GM12878 (cell line): ENCODE data around the gene RASGRF2. TPM values are rescaled to one million over a fixed set of nuclear protein-coding genes. Genes with fewer than 3 reads are reported as not detected.

Experiments
- ATAC-seq: fragments of 200-7000 bp; cut with Tn5 transposase; 3 replicates; pipeline ENCODE4 v1.9.1; 2020; ENCODE audit warnings: mild to moderate bottlenecking, moderate library complexity
- BruUV-seq: library from RNA; stranded (reverse); fragments of 400-500 nt; replicated peaks from 2 replicates; lab custom pipeline; 2021; lab: Mats Ljungman, UMichigan
- CTCF ChIA-PET: fragments of 300-600 bp; sonication (Branson Sonifier 250); formaldehyde crosslinking; extraction: SDS; loops from one replicate; lab custom pipeline; 2021; ENCODE audit warnings: inconsistent platforms; lab: Yijun Ruan, JAX
- POLR2A ChIA-PET: fragments of 350-600 bp; formaldehyde crosslinking; extraction: SDS; loops from one replicate; lab custom pipeline; 2021; ENCODE audit warnings: inconsistent platforms; lab: Charles Lee
- RAD21 ChIA-PET: fragments of 300-600 bp; sonication (Branson Sonifier 250); formaldehyde crosslinking; loops from one replicate; lab custom pipeline; 2023; ENCODE audit warnings: antibody characterized with exemption; ENCODE audit not compliant: unreplicated experiment; lab: Charles Lee
- SMC1A ChIA-PET: fragments of 300-600 bp; sonication (Branson Sonifier 250); formaldehyde crosslinking; loops from one replicate; lab custom pipeline; 2023; ENCODE audit not compliant: unreplicated experiment, uncharacterized antibody; lab: Charles Lee
- DNase-seq: peaks from one replicate; pipeline ENCODE4 v3.0.0-alpha.2; 2011; ENCODE audit warnings: low read depth, low spot score
- FAIRE-seq: peaks from 3 replicates; lab custom pipeline; 2011; peaks lifted over from hg19 to GRCh38; lab: Jason Lieb, UNC
- H2AFZ ChIP-seq: 2 replicates; pipeline ENCODE4 v1.6.0; 2011; ENCODE audit warnings: low read depth, low read length, control low read depth; ENCODE audit not compliant: control insufficient read depth
- H3K27ac ChIP-seq: 2 replicates; pipeline ENCODE4 v1.5.1; 2011; ENCODE audit warnings: control low read depth; ENCODE audit not compliant: control insufficient read depth, insufficient read depth
- H3K27me3 ChIP-seq, 2 experiments: replicated peaks in 1 of 2; 2 replicates each; pipeline versions ENCODE4 v1.6.0 to v1.6.1; 2011; ENCODE audit warnings: low read length in 1 of 2; ENCODE audit not compliant: control insufficient read depth in 2 of 2, insufficient read depth in 2 of 2
- H3K36me3 ChIP-seq, 2 experiments: 2 replicates each; pipeline ENCODE4 v1.5.1; 2011; ENCODE audit warnings: low read length in 1 of 2; ENCODE audit not compliant: control insufficient read depth in 2 of 2, insufficient read depth in 2 of 2
- H3K4me1 ChIP-seq: 2 replicates; pipeline ENCODE4 v1.6.1; 2011; ENCODE audit warnings: mild to moderate bottlenecking, low read length, moderate library complexity, mixed read lengths; ENCODE audit not compliant: control insufficient read depth, insufficient read depth
- H3K4me2 ChIP-seq: 2 replicates; pipeline ENCODE4 v1.6.0; 2011; ENCODE audit warnings: control low read depth; ENCODE audit not compliant: control insufficient read depth, insufficient read depth
- H3K4me3 ChIP-seq: fragments of 200-600 bp; sonication (generic); 2 replicates; pipeline ENCODE4 v1.5.1; 2016
- H3K79me2 ChIP-seq: 2 replicates; pipeline ENCODE4 v1.6.0; 2011; ENCODE audit warnings: low read length; ENCODE audit not compliant: control insufficient read depth, insufficient read depth
- H3K9ac ChIP-seq: 2 replicates; pipeline ENCODE4 v1.8.0; 2011; ENCODE audit warnings: low read length, control low read depth, mixed read lengths; ENCODE audit not compliant: control insufficient read depth, insufficient read depth
- H3K9me3 ChIP-seq: replicated peaks from 3 replicates; pipeline ENCODE4 v1.5.1; 2011; ENCODE audit warnings: mild to moderate bottlenecking, low read length; ENCODE audit not compliant: control insufficient read depth, insufficient read depth
- H4K20me1 ChIP-seq: 2 replicates; pipeline ENCODE4 v1.6.0; 2011; ENCODE audit not compliant: control insufficient read depth, insufficient read depth
- CEBPB ChIP-seq, 2 experiments: fragments of 150-350 bp in 1 of 2; IDR thresholded peaks; 2 replicates each; pipeline ENCODE4 v1.6.1; 2012 to 2014; ENCODE audit warnings: low read depth in 2 of 2, low read length in 2 of 2, borderline replicate concordance in 1 of 2, inconsistent platforms in 1 of 2
- CREM ChIP-seq: IDR thresholded peaks from 2 replicates; pipeline ENCODE4 v1.6.1; 2014; ENCODE audit warnings: antibody characterized with exemption, low read depth
- E2F4 ChIP-seq: IDR thresholded peaks from 2 replicates; pipeline ENCODE4 v1.6.1; 2012; ENCODE audit warnings: low read depth, low read length, improper control_type of control experiment
- ESRRA ChIP-seq: IDR thresholded peaks from 2 replicates; pipeline ENCODE4 v1.6.1; 2012; ENCODE audit warnings: mild to moderate bottlenecking, low read length, improper control_type of control experiment
- EZH2 ChIP-seq: IDR thresholded peaks from 2 replicates; pipeline ENCODE4 v1.6.1; 2012; ENCODE audit warnings: low read depth, mild to moderate bottlenecking, control low read depth, inconsistent platforms, low read length, borderline replicate concordance; ENCODE audit not compliant: control insufficient read depth
- FOS ChIP-seq: IDR thresholded peaks from 3 replicates; pipeline ENCODE4 v1.6.1; 2011; ENCODE audit warnings: borderline replicate concordance; ENCODE audit not compliant: insufficient read length; ENCODE audit errors: extremely low read depth
- JUNB ChIP-seq: IDR thresholded peaks from 2 replicates; pipeline ENCODE4 v1.6.1; 2016; ENCODE audit warnings: antibody characterized with exemption, mild to moderate bottlenecking
- LARP7 ChIP-seq: fragments of 450-650 bp; IDR thresholded peaks from 2 replicates; pipeline ENCODE4 v1.6.1; 2017; ENCODE audit warnings: mild to moderate bottlenecking
- MTA2 ChIP-seq: fragments of 450-650 bp; IDR thresholded peaks from 2 replicates; pipeline ENCODE4 v1.6.1; 2016; ENCODE audit warnings: low read depth, mild to moderate bottlenecking, moderate library complexity
- PAX5 ChIP-seq: IDR thresholded peaks from 2 replicates; pipeline ENCODE4 v1.6.1; 2011; ENCODE audit warnings: low read depth, low read length, borderline replicate concordance
- POLR2AphosphoS5 ChIP-seq: IDR thresholded peaks from 2 replicates; pipeline ENCODE4 v1.6.1; 2011; ENCODE audit warnings: mild to moderate bottlenecking, low read length, inconsistent platforms
- SIN3A ChIP-seq: IDR thresholded peaks from 2 replicates; pipeline ENCODE4 v1.6.1; 2012; ENCODE audit warnings: low read depth, low read length, improper control_type of control experiment
- SMARCA5 ChIP-seq: fragments of 450-650 bp; IDR thresholded peaks from 2 replicates; pipeline ENCODE4 v1.6.1; 2017; ENCODE audit warnings: mild to moderate bottlenecking
- SPI1 ChIP-seq: IDR thresholded peaks from 2 replicates; pipeline ENCODE4 v1.6.1; 2011; ENCODE audit warnings: low read depth, mild to moderate bottlenecking, low read length, moderate library complexity, borderline replicate concordance; ENCODE audit not compliant: insufficient read depth
- SUPT20H ChIP-seq: IDR thresholded peaks from 2 replicates; pipeline ENCODE4 v1.6.1; 2011; ENCODE audit warnings: low read depth, mild to moderate bottlenecking, low read length, moderate library complexity, borderline replicate concordance; ENCODE audit not compliant: control insufficient read depth
- TAF1 ChIP-seq: IDR thresholded peaks from 2 replicates; pipeline ENCODE4 v1.6.1; 2011; ENCODE audit warnings: mild to moderate bottlenecking, low read depth, low read length, borderline replicate concordance
- TCF3 ChIP-seq: IDR thresholded peaks from 2 replicates; pipeline ENCODE4 v1.6.1; 2012; ENCODE audit warnings: low read depth, mild to moderate bottlenecking, low read length, borderline replicate concordance; ENCODE audit not compliant: insufficient read depth
- WRNIP1 ChIP-seq: IDR thresholded peaks from 2 replicates; pipeline ENCODE4 v1.6.1; 2011; ENCODE audit warnings: low read depth, low read length, improper control_type of control experiment, borderline replicate concordance
- in situ Hi-C: fragments of 300-500 bp; cut with MboI; formaldehyde crosslinking; loops from 9 replicates; pipeline ENCODE4 v1.14.3; 2018; ENCODE audit warnings: mixed read lengths
- intact Hi-C: fragments of 100-400 bp; cut with micrococcal nuclease; formaldehyde crosslinking; loops from one replicate; pipeline ENCODE4 v1.14.2; 2022; ENCODE audit not compliant: unreplicated experiment
- polyA plus RNA-seq, 11 experiments: library from polyadenylated mRNA; depleted of rRNA in 4 of 11; unstranded in 6 of 11; stranded (reverse) in 5 of 11; fragments of >200 nt; fragmentation: Nextera tagmentation in 4 of 11; fragmentation: Illumina TruSeq in 1 of 11; extraction: Ambion mirVana in 4 of 11; extraction: Trizol in 1 of 11; gene quantifications; 1 replicate in 1 of 11; 2 replicates in 10 of 11; pipeline versions ENCODE4 v1.2.1 to v1.2.3, GENCODE V29; 2011 to 2016; ENCODE audit warnings: inconsistent platforms in 2 of 11, missing spikeins in 2 of 11, low read depth in 1 of 11
- total RNA-seq, 4 experiments: library from RNA; depleted of rRNA in 3 of 4; stranded (reverse); fragments of >200 nt in 3 of 4; fragmentation: Illumina TruSeq in 1 of 4; extraction: Trizol in 1 of 4; gene quantifications; 2 replicates each; pipeline versions ENCODE4 v1.2.1 to v1.2.3, GENCODE V29; 2013 to 2021

RASGRF2 gene
- total and polyA plus RNA-seq, 10 of the 15 experiments (the other 5 are each of a cell fraction or from before 2014, with no cell fraction given), result 0.05 to 0.24 (median 0.07) TPM

- no peak overlapping the region for H3K4me2 ChIP-seq
- H3K36me3 ChIP-seq, result no peaks in the 10 kb centered on the region
- POLR2A ChIA-PET, result no interaction called here
- no peak overlapping the region for H3K9ac ChIP-seq
- H3K9me3 ChIP-seq, result no peaks in the 10 kb centered on the region
- no peak overlapping the region for H3K27ac ChIP-seq
- H3K4me3 ChIP-seq, result no peak overlapping the region
- DNase-seq (no peak), FAIRE-seq (no peak), ATAC-seq (no peak)
- BruUV-seq, result no TSS peak
- in situ Hi-C loops, result no loop called here
- RAD21 ChIA-PET, result no interaction called here
- H4K20me1 ChIP-seq, result no peaks in the 10 kb centered on the region
- TF ChIP-seq MTA2, result no peak
- no peak for TF ChIP-seq SPI1
- no peak for TF ChIP-seq LARP7
- TF ChIP-seq SIN3A, result no peak
- TF ChIP-seq CREM, result no peak
- no peak for TF ChIP-seq ESRRA
- TF ChIP-seq EZH2, result no peak
- no peak for TF ChIP-seq TAF1
- no peak for TF ChIP-seq SUPT20H
- no peak for TF ChIP-seq FOS
- no peak for TF ChIP-seq JUNB
- no peak for TF ChIP-seq CEBPB (IDR thresholded peaks at IDR 0.05; ENCODE audit: borderline replicate concordance in 1 of 2, low read depth in 2 of 2, low read length in 2 of 2)
- no peak for TF ChIP-seq TCF3
- no peak for TF ChIP-seq SMARCA5
- TF ChIP-seq E2F4, result no peak
- no peak for TF ChIP-seq PAX5
- no peak for TF ChIP-seq POLR2AphosphoS5
- TF ChIP-seq WRNIP1, result no peak
- peaks cover 10% of the 10 kb centered on the region; the same call in 1 of the 2 replicates for H3K4me1 ChIP-seq
- H3K79me2 ChIP-seq, result no peaks in the 10 kb centered on the region
- CTCF ChIA-PET, result no interaction called here
- intact Hi-C loops, result no loop called here
- H3K27me3 ChIP-seq, result no peaks in the 10 kb centered on the region; a peak in 1 of 4 replicates
- no peak overlapping the region for H2AFZ ChIP-seq
- SMC1A ChIA-PET, result no interaction called here
Measured at GRCh38 chr5:81006231-81006630, 46.1 kb downstream of the RASGRF2 start.
